A673 (cell line): ENCODE data around the gene VAC14.

Experiments used
- CTCF ChIP-seq: fragments of 300-800, 200-600 bp; sonication (generic); conservative IDR thresholded peaks from 2 replicates; pipeline ENCODE4 v1.5.1; 2017; ENCODE audit warnings: low read depth, mild to moderate bottlenecking, antibody characterized with exemption, low read length, moderate library complexity, mixed read lengths
- EZH2 ChIP-seq: fragments of 200-600 bp; sonication (generic); IDR thresholded peaks from 2 replicates; pipeline ENCODE4 v1.6.1; 2017; ENCODE audit warnings: borderline replicate concordance, low read depth, mild to moderate bottlenecking, mixed read lengths, antibody characterized with exemption, low read length; ENCODE audit not compliant: poor library complexity, severe bottlenecking

GRCh38 chr16:70769761-70770160 is 31.2 kb downstream of the VAC14 start:
- TF ChIP-seq CTCF = no peak
- TF ChIP-seq EZH2 = no peak
